IMR-90 (cell line): ENCODE measurements around the gene AGGF1. TPM values are rescaled to one million over a fixed set of nuclear protein-coding genes. Genes with fewer than 3 reads are reported as not detected.

Experiments
- ATAC-seq: fragments of 200-7000 bp; cut with Tn5 transposase; 2 replicates; pipeline ENCODE4 v1.9.1; 2020; ENCODE audit warnings: low read depth, mild to moderate bottlenecking, moderate library complexity
- BruUV-seq: library from RNA; stranded (reverse); fragments of 400-500 nt; replicated peaks from 2 replicates; lab custom pipeline; 2021; lab: Mats Ljungman, UMichigan
- CTCF ChIA-PET: fragments of 300-600 bp; formaldehyde crosslinking; extraction: SDS; loops from one replicate; lab custom pipeline; 2021; ENCODE audit warnings: antibody characterized with exemption; lab: Yijun Ruan, JAX
- POLR2A ChIA-PET: fragments of 300-600 bp; sonication (Branson Sonifier 250); formaldehyde crosslinking; loops from one replicate; lab custom pipeline; 2022; ENCODE audit warnings: antibody characterized with exemption; ENCODE audit not compliant: unreplicated experiment; lab: Charles Lee
- DNase-seq: peaks from one replicate; pipeline ENCODE4 v3.0.0; 2013
- H2AFZ ChIP-seq: replicated peaks from 2 replicates; pipeline ENCODE3; 2013; ENCODE audit warnings: low read length, mild to moderate bottlenecking; ENCODE audit not compliant: poor library complexity
- H2AK5ac ChIP-seq: 2 replicates; pipeline ENCODE4 v1.6.1; 2013; ENCODE audit warnings: low read depth, low read length, inconsistent platforms
- H2AK9ac ChIP-seq: replicated peaks from 2 replicates; pipeline ENCODE3; 2013; ENCODE audit warnings: mild to moderate bottlenecking, low read depth, low read length, moderate library complexity; ENCODE audit not compliant: poor library complexity
- H2BK120ac ChIP-seq: 2 replicates; pipeline ENCODE4 v1.6.1; 2013; ENCODE audit warnings: low read depth, low read length, inconsistent platforms
- H2BK15ac ChIP-seq: 3 replicates; pipeline ENCODE4 v1.6.1; 2013; ENCODE audit warnings: low read depth, low read length, inconsistent platforms
- H2BK20ac ChIP-seq: 2 replicates; pipeline ENCODE4 v1.6.1; 2013; ENCODE audit warnings: low read depth, mild to moderate bottlenecking, inconsistent platforms, low read length, moderate library complexity
- H2BK5ac ChIP-seq: 2 replicates; pipeline ENCODE4 v1.6.1; 2013; ENCODE audit warnings: mild to moderate bottlenecking, low read depth, low read length, inconsistent platforms; ENCODE audit not compliant: poor library complexity, severe bottlenecking
- H3K14ac ChIP-seq: replicated peaks from 2 replicates; pipeline ENCODE4 v1.6.1; 2013; ENCODE audit warnings: low read depth, low read length, inconsistent platforms
- H3K18ac ChIP-seq: 2 replicates; pipeline ENCODE4 v1.6.1; 2013; ENCODE audit warnings: low read depth, low read length, control low read depth
- H3K23ac ChIP-seq: 2 replicates; pipeline ENCODE4 v1.6.1; 2013; ENCODE audit warnings: low read depth, low read length, inconsistent platforms
- H3K27ac ChIP-seq: 2 replicates; pipeline ENCODE4 v1.5.1; 2013; ENCODE audit warnings: mild to moderate bottlenecking, control low read depth, low read length; ENCODE audit not compliant: insufficient read depth
- H3K27me3 ChIP-seq: 2 replicates; pipeline ENCODE4 v1.6.1; 2013; ENCODE audit warnings: low read length; ENCODE audit not compliant: control insufficient read depth, insufficient read depth
- H3K36me3 ChIP-seq: 2 replicates; pipeline ENCODE4 v1.6.1; 2013; ENCODE audit warnings: low read length, mixed read lengths; ENCODE audit not compliant: control insufficient read depth, insufficient read depth
- H3K4ac ChIP-seq: 2 replicates; pipeline ENCODE4 v1.6.1; 2013; ENCODE audit warnings: low read depth, low read length, inconsistent platforms
- H3K4me1 ChIP-seq: 2 replicates; pipeline ENCODE4 v1.6.1; 2013; ENCODE audit warnings: low read length, mixed read lengths; ENCODE audit not compliant: control insufficient read depth, insufficient read depth
- H3K4me2 ChIP-seq: 2 replicates; pipeline ENCODE4 v1.6.1; 2013; ENCODE audit warnings: low read depth, mild to moderate bottlenecking, control low read depth, low read length, moderate library complexity
- H3K4me3 ChIP-seq: 2 replicates; pipeline ENCODE4 v1.5.1; 2013; ENCODE audit warnings: low read depth, mild to moderate bottlenecking, control low read depth, low read length, moderate library complexity; ENCODE audit not compliant: insufficient read depth
- H3K56ac ChIP-seq: 2 replicates; pipeline ENCODE4 v1.6.1; 2013; ENCODE audit warnings: low read length, inconsistent platforms; ENCODE audit not compliant: insufficient read depth; ENCODE audit errors: extremely low read depth
- H3K79me1 ChIP-seq, 2 experiments: 2 replicates each; pipeline ENCODE4 v1.6.1; 2013; ENCODE audit warnings: low read length in 2 of 2, inconsistent platforms in 1 of 2, low read depth in 1 of 2
- H3K9ac ChIP-seq: 2 replicates; pipeline ENCODE4 v1.6.1; 2013; ENCODE audit warnings: low read depth, low read length, control low read depth
- H3K9me1 ChIP-seq: 2 replicates; pipeline ENCODE4 v1.6.1; 2013; ENCODE audit warnings: low read length, inconsistent platforms; ENCODE audit not compliant: insufficient read depth
- H3K9me3 ChIP-seq: 2 replicates; pipeline ENCODE4 v1.6.1; 2013; ENCODE audit warnings: low read length; ENCODE audit not compliant: control insufficient read depth, insufficient read depth
- H4K20me1 ChIP-seq: 2 replicates; pipeline ENCODE4 v1.6.1; 2013; ENCODE audit warnings: low read length, inconsistent platforms; ENCODE audit not compliant: insufficient read depth
- H4K5ac ChIP-seq: 2 replicates; pipeline ENCODE4 v1.6.1; 2013; ENCODE audit warnings: mild to moderate bottlenecking, low read depth, low read length, control low read depth
- H4K8ac ChIP-seq, 2 experiments: 2 replicates each; pipeline ENCODE4 v1.6.1; 2013; ENCODE audit warnings: low read depth in 2 of 2, low read length in 2 of 2, control low read depth in 1 of 2, inconsistent platforms in 1 of 2
- H4K91ac ChIP-seq: 2 replicates; pipeline ENCODE4 v1.6.1; 2013; ENCODE audit warnings: low read depth, low read length, inconsistent platforms; ENCODE audit not compliant: insufficient read depth
- BHLHE40 ChIP-seq: fragments of 150-350 bp; IDR thresholded peaks from 2 replicates; pipeline ENCODE4 v1.6.1; 2016; ENCODE audit warnings: mild to moderate bottlenecking, low read depth, low read length
- MXI1 ChIP-seq: IDR thresholded peaks from 2 replicates; pipeline ENCODE4 v1.6.1; 2012; ENCODE audit warnings: low read depth, mild to moderate bottlenecking, low read length, moderate library complexity, borderline replicate concordance
- NFE2L2 ChIP-seq: fragments of 150-350 bp; IDR thresholded peaks from 2 replicates; pipeline ENCODE4 v1.6.1; 2016; ENCODE audit warnings: low read depth, mild to moderate bottlenecking, low read length
- RFX5 ChIP-seq: IDR thresholded peaks from 2 replicates; pipeline ENCODE4 v1.8.0; 2012; ENCODE audit warnings: low read depth, mild to moderate bottlenecking, low read length, moderate library complexity
- WGBS, 2 experiments: methylation state at CpG; one replicate each; pipeline versions ENCODE4 v1.1.5 to v1.1.7; 2013; ENCODE audit warnings: missing lambda C conversion rate in 2 of 2; ENCODE audit not compliant: insufficient read length in 1 of 2; ENCODE audit errors: extremely low coverage in 2 of 2; 5-methylcytosine and 5-hydroxymethylcytosine counted together
- dilution Hi-C: fragments of 300-500 bp; cut with HindIII; formaldehyde crosslinking; loops from one replicate; pipeline ENCODE4 v1.14.3; 2018; ENCODE audit warnings: low sequenced_read_pairs; ENCODE audit not compliant: unreplicated experiment
- in situ Hi-C: fragments of 300-500 bp; cut with MboI; formaldehyde crosslinking; loops from 3 replicates; pipeline ENCODE4 v1.14.3; 2019; ENCODE audit warnings: low sequenced_read_pairs, inconsistent platforms, mixed read lengths
- intact Hi-C: fragments of 100-400 bp; cut with micrococcal nuclease; formaldehyde crosslinking; loops from 2 replicates; pipeline ENCODE4 v1.10.0; 2022
- polyA plus RNA-seq, 3 experiments: library from polyadenylated mRNA; depleted of rRNA; stranded (reverse); fragments of >200 nt; gene quantifications; 2 replicates each; pipeline ENCODE4 v1.2.3, GENCODE V29; 2012; ENCODE audit warnings: low replicate concordance in 1 of 3
- total RNA-seq: library from RNA; depleted of rRNA; stranded (reverse); fragments of >200 nt; gene quantifications from 2 replicates; pipeline ENCODE4 v1.2.3, GENCODE V29; 2012
- TF ChIP-seq, protein P1 (sequence below): conservative IDR thresholded peaks from 2 replicates; pipeline ENCODE4 v1.5.1; 2012; ENCODE audit warnings: mild to moderate bottlenecking, low read depth, low read length, improper control_type of control experiment

Gene AGGF1
- total and polyA plus RNA-seq, 2 of the 4 experiments (the other 2 are of a cell fraction), result 7.3 to 8.4 TPM

DNA sequence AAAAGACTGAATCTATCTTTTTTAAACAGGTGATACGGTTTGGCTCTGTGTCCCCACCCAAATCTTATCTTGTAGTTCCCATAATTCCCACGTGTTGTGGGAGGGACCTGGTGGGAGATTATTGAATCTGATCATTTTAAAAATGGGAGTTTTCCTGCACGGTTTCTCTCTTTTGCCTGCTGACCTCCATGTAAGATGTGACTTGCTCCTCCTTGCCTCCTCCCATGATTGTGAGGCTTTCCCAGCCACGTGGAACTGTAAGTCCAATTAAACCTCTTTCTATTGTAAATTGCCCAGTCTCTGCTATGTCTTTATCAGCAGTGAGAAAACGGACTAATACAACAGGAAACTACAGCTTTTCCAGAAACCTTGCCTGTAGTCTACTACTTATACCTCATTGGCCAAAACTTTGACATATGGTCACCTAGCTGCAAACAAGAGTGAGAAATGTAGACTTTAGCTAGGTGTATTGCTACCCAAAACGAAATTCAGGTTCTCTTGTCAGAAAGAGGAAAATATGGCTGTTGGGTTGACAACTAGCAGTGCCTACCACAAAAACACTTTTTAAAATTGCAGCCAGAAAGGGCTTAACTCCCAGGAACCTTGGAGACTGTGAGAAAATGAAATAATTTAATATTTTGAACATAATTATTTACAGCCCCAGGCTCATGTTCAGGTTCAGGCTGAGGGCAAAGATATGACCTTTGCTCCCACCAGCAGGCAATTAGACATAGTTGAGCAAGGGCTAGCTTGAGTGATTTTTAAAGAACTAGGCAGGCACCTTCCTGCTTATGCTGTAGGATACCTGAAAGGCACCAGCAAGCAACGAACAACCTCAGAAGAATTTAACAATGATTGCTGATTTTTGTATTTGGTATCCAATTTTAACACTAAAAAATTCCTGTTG lies 7.4 kb upstream of the AGGF1 start:
- in situ Hi-C loops, result no loop called here
- Histone ChIP-seq H2BK5ac (no peak overlapping the region), H3K56ac (no peak overlapping the region), H3K27me3 (peaks cover 18% of the 10 kb centered on the region), H3K4me2 (no peak overlapping the region), H4K5ac (no peak overlapping the region), H3K9me1 (no peaks in the 10 kb centered on the region), H3K79me1 (no peaks in the 10 kb centered on the region), H3K9ac (no peak overlapping the region), H3K4ac (no peak overlapping the region), H2AK9ac (no peak overlapping the region), H3K4me3 (no peak overlapping the region), H4K8ac (no peak overlapping the region), H3K23ac (no peak overlapping the region), H2AFZ (no peak overlapping the region), H4K20me1 (no peaks in the 10 kb centered on the region), H2BK15ac (no peak overlapping the region), H3K18ac (no peak overlapping the region), H3K36me3 (no peaks in the 10 kb centered on the region), H4K91ac (no peak overlapping the region), H3K14ac (no peak overlapping the region), H2BK120ac (no peak overlapping the region), H3K9me3 (no peaks in the 10 kb centered on the region; the same call in 1 of the 2 replicates), H3K27ac (no peak overlapping the region), H2BK20ac (no peak overlapping the region), H2AK5ac (no peak overlapping the region), H3K4me1 (no peaks in the 10 kb centered on the region)
- TF ChIP-seq BHLHE40 (no peak), MXI1 (no peak), NFE2L2 (no peak), RFX5 (no peak)
- TF ChIP-seq, protein P1, sequence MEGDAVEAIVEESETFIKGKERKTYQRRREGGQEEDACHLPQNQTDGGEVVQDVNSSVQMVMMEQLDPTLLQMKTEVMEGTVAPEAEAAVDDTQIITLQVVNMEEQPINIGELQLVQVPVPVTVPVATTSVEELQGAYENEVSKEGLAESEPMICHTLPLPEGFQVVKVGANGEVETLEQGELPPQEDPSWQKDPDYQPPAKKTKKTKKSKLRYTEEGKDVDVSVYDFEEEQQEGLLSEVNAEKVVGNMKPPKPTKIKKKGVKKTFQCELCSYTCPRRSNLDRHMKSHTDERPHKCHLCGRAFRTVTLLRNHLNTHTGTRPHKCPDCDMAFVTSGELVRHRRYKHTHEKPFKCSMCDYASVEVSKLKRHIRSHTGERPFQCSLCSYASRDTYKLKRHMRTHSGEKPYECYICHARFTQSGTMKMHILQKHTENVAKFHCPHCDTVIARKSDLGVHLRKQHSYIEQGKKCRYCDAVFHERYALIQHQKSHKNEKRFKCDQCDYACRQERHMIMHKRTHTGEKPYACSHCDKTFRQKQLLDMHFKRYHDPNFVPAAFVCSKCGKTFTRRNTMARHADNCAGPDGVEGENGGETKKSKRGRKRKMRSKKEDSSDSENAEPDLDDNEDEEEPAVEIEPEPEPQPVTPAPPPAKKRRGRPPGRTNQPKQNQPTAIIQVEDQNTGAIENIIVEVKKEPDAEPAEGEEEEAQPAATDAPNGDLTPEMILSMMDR, result no peak
- BruUV-seq, result no TSS peak
- intact Hi-C loops, result no loop called here
- ATAC-seq (no peak), DNase-seq (no peak)
- POLR2A ChIA-PET, result no interaction called here
- dilution Hi-C loops, result no loop called here
- WGBS, 2 experiments, result no CpG with 5 or more reads among the region's 7 CpGs
- CTCF ChIA-PET, result no interaction called here
